Kidney (tissue), 14 donors: ENCODE measurements around the gene LDLRAD4. TPM values are rescaled to one million over a fixed set of nuclear protein-coding genes. Genes with fewer than 3 reads are reported as not detected.

Source experiments
- DNase-seq, 5 donors: peaks; one replicate each; pipeline ENCODE4 v3.0.0-alpha.2; 2013 to 2020
- FAIRE-seq: peaks from 2 replicates; lab custom pipeline; 2012; peaks lifted over from hg19 to GRCh38; lab: Jason Lieb, UNC
- H3K27ac ChIP-seq, 2 donors: one replicate each; pipeline ENCODE4 v1.7.0; 2013; ENCODE audit warnings: low read depth in 2 of 2, low read length in 2 of 2, inconsistent platforms in 1 of 2
- H3K27me3 ChIP-seq: one replicate; pipeline ENCODE4 v1.7.1; 2013; ENCODE audit warnings: low read length, inconsistent platforms; ENCODE audit not compliant: control insufficient read depth, insufficient read depth
- H3K36me3 ChIP-seq, 3 donors: one replicate each; pipeline versions ENCODE4 v1.7.0 to v1.7.1; 2013; ENCODE audit warnings: low read length in 3 of 3, control low read depth in 1 of 3, inconsistent platforms in 1 of 3; ENCODE audit not compliant: insufficient read depth in 3 of 3, control insufficient read depth in 2 of 3
- H3K4me1 ChIP-seq, 3 donors: one replicate each; pipeline versions ENCODE4 v1.7.0 to v1.7.1; 2013; ENCODE audit warnings: low read length in 3 of 3, inconsistent platforms in 1 of 3, low read depth in 1 of 3; ENCODE audit not compliant: control insufficient read depth in 2 of 3, insufficient read depth in 2 of 3
- H3K4me3 ChIP-seq, 3 donors: one replicate each; pipeline versions ENCODE4 v1.7.0 to v1.8.1; 2013; ENCODE audit warnings: low read length in 3 of 3, control low read depth in 1 of 3, inconsistent platforms in 1 of 3
- H3K9ac ChIP-seq, 3 donors: one replicate each; pipeline versions ENCODE4 v1.7.0 to v1.7.1; 2013; ENCODE audit warnings: low read length in 3 of 3, control low read depth in 1 of 3, inconsistent platforms in 1 of 3
- H3K9me3 ChIP-seq, 3 donors: one replicate each; pipeline versions ENCODE4 v1.7.0 to v1.7.1; 2013; ENCODE audit warnings: low read length in 3 of 3, control low read depth in 1 of 3, inconsistent platforms in 1 of 3; ENCODE audit not compliant: control insufficient read depth in 2 of 3, insufficient read depth in 1 of 3
- intact Hi-C: fragments of 100-400 bp; cut with DNase I; formaldehyde crosslinking; loops from one replicate; pipeline ENCODE4 v1.11.1; 2022
- polyA plus RNA-seq: library from polyadenylated mRNA; stranded (reverse); fragments of 350-450 nt; fragmentation: Illumina TruSeq; extraction: RNeasy Lipid Tissue Mini Kit (QIAGEN cat#74804); gene quantifications from one replicate; pipeline ENCODE4 v1.2.3, GENCODE V29; 2014; ENCODE audit warnings: low read depth, low replicate concordance; ENCODE audit not compliant: insufficient read depth
- total RNA-seq: library from RNA; stranded (reverse); fragmentation: NEBNext Ultra II Directional; extraction: Animal tissue kit (Norgen Biotek cat#: 25700); gene quantifications from one replicate; pipeline ENCODE4 v1.2.1, GENCODE V29; 2021
- TF ChIP-seq, protein P1 (sequence below): IDR thresholded peaks from 3 replicates; pipeline ENCODE4 v1.5.1; 2012; ENCODE audit warnings: mild to moderate bottlenecking, moderate library complexity, borderline replicate concordance; ENCODE audit not compliant: insufficient read depth; ENCODE audit errors: extremely low read depth
- donor health status: control.
- donor health status: control.
- donor health status: control.
- donor health status: control.
- donor health status: control.
- donor health status: DM: yes; HTN: yes; CAD: no.
- donor health status: Normal renal cell carcinoma (clear cell type).

Gene LDLRAD4
- total and polyA plus RNA-seq, 2 donors from 2014 or later, result 2.3 to 42.3 TPM

DNA sequence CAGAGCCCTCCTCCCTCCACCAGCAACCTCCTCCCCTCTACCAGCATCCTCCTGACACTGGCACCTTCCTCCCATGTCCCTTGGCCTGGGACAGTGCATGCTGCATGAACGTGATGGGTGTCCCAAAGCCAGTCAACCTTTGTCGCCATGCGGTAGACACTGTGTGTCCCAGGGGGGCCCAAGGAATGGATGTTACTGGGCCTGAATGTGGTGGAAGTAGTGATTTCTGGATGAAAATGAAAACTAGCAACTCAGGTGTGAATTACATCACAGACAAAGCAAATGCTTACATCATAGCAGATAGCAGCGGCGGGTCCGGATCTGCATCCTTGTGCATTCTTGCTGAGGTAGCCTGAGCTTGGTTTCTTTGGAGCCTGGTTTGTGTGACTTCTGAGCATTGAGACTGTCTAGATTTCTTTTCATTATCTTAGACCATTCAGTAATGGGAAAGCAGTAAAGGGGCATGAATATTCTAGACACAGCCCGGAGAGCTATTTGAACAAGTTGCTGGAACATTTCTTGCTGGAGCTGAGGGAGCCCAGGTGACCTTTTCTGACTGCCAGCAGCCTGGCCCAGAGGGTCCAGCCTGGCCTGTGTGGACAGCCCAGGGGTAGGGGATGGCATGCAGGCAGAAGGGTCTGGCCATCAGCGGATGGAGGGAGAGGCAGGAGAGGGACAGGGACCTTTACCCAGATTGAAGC, 407.4 kb downstream of the LDLRAD4 start:
- intact Hi-C loops, result no loop called here
- no peaks in the 10 kb centered on the region for H3K4me1 ChIP-seq
- peak in 1 of 5 donors; percentile 16 for DNase-seq
- no peaks in the 10 kb centered on the region for H3K36me3 ChIP-seq
- H3K9me3 ChIP-seq, result no peaks in the 10 kb centered on the region
- H3K9ac ChIP-seq, result no peak overlapping the region
- FAIRE-seq, result no peak
- no peak overlapping the region for H3K27ac ChIP-seq
- no peaks in the 10 kb centered on the region for H3K27me3 ChIP-seq
- TF ChIP-seq, protein P1, sequence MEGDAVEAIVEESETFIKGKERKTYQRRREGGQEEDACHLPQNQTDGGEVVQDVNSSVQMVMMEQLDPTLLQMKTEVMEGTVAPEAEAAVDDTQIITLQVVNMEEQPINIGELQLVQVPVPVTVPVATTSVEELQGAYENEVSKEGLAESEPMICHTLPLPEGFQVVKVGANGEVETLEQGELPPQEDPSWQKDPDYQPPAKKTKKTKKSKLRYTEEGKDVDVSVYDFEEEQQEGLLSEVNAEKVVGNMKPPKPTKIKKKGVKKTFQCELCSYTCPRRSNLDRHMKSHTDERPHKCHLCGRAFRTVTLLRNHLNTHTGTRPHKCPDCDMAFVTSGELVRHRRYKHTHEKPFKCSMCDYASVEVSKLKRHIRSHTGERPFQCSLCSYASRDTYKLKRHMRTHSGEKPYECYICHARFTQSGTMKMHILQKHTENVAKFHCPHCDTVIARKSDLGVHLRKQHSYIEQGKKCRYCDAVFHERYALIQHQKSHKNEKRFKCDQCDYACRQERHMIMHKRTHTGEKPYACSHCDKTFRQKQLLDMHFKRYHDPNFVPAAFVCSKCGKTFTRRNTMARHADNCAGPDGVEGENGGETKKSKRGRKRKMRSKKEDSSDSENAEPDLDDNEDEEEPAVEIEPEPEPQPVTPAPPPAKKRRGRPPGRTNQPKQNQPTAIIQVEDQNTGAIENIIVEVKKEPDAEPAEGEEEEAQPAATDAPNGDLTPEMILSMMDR, result no peak
- H3K4me3 ChIP-seq, result no peak overlapping the region

DNA sequence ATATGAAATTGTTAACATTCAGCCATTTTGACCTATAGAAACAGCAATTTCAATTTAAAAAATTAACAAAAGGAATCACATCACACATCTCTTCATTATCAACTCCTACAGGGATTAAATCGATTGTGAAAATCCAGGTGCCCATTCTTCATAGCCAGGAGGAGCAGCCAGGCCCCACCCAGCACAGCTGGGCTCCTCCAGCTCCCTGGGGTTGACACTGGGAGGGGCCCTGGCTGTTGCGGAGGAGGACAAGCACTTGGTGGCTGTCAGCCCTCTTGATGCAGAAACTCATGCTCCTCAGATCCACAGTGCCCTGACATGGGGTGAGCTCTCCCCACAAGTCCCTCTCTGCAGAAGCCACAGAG, 408.0 kb downstream of the LDLRAD4 start:
- no peaks in the 10 kb centered on the region for H3K4me1 ChIP-seq
- TF ChIP-seq, protein P1, result no peak
- FAIRE-seq, result no peak
- no peaks in the 10 kb centered on the region for H3K27me3 ChIP-seq
- DNase-seq, result peak in 1 of 5 donors; percentile 24
- H3K27ac ChIP-seq, result no peak overlapping the region
- no peak overlapping the region for H3K9ac ChIP-seq
- H3K4me3 ChIP-seq, result no peak overlapping the region
- intact Hi-C loops, result no loop called here
- no peaks in the 10 kb centered on the region for H3K9me3 ChIP-seq
- H3K36me3 ChIP-seq, result no peaks in the 10 kb centered on the region

DNA sequence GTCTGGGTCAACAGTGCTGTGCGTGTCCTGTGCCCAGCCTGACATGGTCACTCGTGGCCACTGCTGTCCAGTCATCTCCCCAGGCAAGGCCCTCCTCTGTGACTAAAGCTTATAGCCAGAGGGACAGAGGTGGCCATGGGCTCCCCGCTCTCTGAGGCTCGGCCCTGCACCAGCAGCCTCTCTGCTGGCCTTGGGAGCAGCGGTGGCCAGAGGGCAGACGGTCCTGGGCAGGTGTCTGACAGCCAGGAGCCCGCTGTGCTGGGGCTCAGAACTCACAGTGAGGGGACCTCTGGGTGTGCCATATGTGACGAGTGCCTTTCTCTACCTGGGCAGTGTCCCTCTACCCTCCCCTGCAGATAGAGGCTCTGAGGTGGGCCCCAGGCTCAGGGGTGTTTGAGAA, 409.1 kb downstream of the LDLRAD4 start:
- Histone ChIP-seq H3K9ac (no peak overlapping the region), H3K36me3 (no peaks in the 10 kb centered on the region), H3K9me3 (peaks cover 0 to 2% (median 0%) of the 10 kb centered on the region in 3 donors), H3K27ac (no peak overlapping the region), H3K4me3 (no peak overlapping the region), H3K4me1 (no peaks in the 10 kb centered on the region), H3K27me3 (no peaks in the 10 kb centered on the region)
- TF ChIP-seq, protein P1, result no peak
- DNase-seq (peak in 1 of 5 donors; percentile 24), FAIRE-seq (no peak)
- intact Hi-C loops, result no loop called here

DNA sequence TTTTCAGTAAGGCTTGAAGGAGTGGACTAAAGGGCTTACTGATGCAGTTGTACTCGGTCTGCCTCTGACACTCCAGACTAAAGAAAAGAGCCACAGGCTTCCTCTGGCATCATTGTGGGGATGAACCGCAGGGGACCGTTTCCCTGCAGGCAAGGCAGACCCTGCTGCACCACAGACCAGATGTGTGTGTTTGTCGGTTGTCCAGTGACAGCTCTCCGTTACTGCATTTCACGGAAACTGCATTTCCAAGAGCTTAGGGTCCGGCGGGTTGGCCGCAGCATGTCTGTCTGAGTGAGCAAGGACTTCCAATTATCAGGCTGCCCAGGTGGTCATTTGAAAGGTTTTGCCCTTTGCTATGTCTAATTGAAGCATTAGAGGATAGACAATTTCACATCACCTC, 409.7 kb downstream of the LDLRAD4 start:
- Histone ChIP-seq H3K4me1 (no peaks in the 10 kb centered on the region), H3K27ac (no peak overlapping the region), H3K36me3 (no peaks in the 10 kb centered on the region), H3K9ac (no peak overlapping the region), H3K4me3 (no peak overlapping the region), H3K27me3 (no peaks in the 10 kb centered on the region), H3K9me3 (peaks cover 0 to 4% (median 0%) of the 10 kb centered on the region in 3 donors)
- DNase-seq (peak in 1 of 5 donors; percentile 28), FAIRE-seq (no peak)
- TF ChIP-seq, protein P1, result no peak
- intact Hi-C loops, result no loop called here
